ENCODE data around the gene CACYBP.
A peak's percentile ranks its signal among the peaks of the same experiment; 100 is the strongest.

CACYBP gene

GRCh38 chr1:174990382-174990999 is 9.3 kb upstream of the CACYBP start:
- Mint-ChIP-seq H3K4me1 (no peaks in the 10 kb centered on the region), H3K36me3 (ENCODE audit: low read depth) (no peaks in the 10 kb centered on the region), H3K27ac (no peak overlapping the region), H3K9me3 (no peaks in the 10 kb centered on the region), H3K4me3 (no peak overlapping the region), H3K27me3 (ENCODE audit: low read depth, poor library complexity) (no peaks in the 10 kb centered on the region)
- TF ChIP-seq, protein P1, sequence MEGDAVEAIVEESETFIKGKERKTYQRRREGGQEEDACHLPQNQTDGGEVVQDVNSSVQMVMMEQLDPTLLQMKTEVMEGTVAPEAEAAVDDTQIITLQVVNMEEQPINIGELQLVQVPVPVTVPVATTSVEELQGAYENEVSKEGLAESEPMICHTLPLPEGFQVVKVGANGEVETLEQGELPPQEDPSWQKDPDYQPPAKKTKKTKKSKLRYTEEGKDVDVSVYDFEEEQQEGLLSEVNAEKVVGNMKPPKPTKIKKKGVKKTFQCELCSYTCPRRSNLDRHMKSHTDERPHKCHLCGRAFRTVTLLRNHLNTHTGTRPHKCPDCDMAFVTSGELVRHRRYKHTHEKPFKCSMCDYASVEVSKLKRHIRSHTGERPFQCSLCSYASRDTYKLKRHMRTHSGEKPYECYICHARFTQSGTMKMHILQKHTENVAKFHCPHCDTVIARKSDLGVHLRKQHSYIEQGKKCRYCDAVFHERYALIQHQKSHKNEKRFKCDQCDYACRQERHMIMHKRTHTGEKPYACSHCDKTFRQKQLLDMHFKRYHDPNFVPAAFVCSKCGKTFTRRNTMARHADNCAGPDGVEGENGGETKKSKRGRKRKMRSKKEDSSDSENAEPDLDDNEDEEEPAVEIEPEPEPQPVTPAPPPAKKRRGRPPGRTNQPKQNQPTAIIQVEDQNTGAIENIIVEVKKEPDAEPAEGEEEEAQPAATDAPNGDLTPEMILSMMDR (IDR thresholded peaks at IDR 0.05): no peak
- DNase-seq: no peak

- TF ChIP-seq, protein P1 (IDR thresholded peaks at IDR 0.05): no peak
- Mint-ChIP-seq H3K36me3 (ENCODE audit: low read depth) (no peaks in the 10 kb centered on the region), H3K27ac (no peak overlapping the region), H3K27me3 (ENCODE audit: low read depth, poor library complexity) (no peaks in the 10 kb centered on the region), H3K4me1 (no peaks in the 10 kb centered on the region), H3K4me3 (no peak overlapping the region), H3K9me3 (no peaks in the 10 kb centered on the region)
- no peak for DNase-seq
These were observed 8.3 kb upstream of the CACYBP start for GRCh38 chr1:174991473-174991872.

DNA sequence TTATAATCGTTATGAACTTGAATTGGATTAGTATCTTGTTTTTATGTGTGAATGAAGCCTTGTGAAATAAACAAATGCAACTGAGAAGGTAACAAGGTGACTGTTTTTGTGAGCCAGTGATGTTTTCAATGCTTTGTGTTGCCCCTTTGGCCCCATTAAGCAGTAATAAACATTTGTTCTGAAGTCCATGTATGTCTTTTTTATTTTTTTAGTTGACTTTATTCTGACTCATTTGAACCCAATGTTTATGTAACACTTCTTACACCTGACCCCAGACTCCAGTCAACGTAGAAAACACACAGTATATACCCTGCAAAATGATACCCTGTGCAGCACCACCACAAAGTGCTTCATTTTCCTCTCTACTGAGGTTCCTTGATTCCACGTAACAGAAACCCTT is 4.6 kb upstream of the CACYBP start:
- TF ChIP-seq, protein P1 (IDR thresholded peaks at IDR 0.05): no peak
- Mint-ChIP-seq H3K4me1 (no peaks in the 10 kb centered on the region), H3K27me3 (ENCODE audit: low read depth, poor library complexity) (no peaks in the 10 kb centered on the region), H3K36me3 (ENCODE audit: low read depth) (no peaks in the 10 kb centered on the region), H3K4me3 (no peak overlapping the region), H3K9me3 (no peaks in the 10 kb centered on the region), H3K27ac (no peak overlapping the region)
- DNase-seq: no peak

DNA sequence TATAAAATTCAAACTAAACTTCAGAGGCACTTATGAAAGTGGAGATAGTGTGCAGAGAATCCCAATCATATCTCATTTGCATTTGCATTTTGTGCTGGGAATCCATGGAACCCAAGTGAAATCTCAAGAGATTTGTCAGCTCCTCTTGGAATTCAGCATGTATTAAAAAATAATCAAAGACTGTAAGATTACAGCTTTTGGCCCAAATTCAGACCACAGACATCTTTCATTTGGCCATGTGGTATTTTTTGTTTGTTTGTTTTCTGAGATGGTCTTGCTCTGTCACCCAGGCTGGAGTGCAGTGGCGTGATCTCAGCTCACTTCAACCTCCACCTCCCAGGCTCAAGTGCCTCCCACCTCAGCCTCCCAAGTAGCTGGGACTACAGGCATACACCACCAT is 3.8 kb upstream of the CACYBP start:
- TF ChIP-seq, protein P1 (IDR thresholded peaks at IDR 0.05): no peak
- Mint-ChIP-seq H3K9me3 (no peaks in the 10 kb centered on the region), H3K27ac (no peak overlapping the region), H3K36me3 (ENCODE audit: low read depth) (no peaks in the 10 kb centered on the region), H3K27me3 (ENCODE audit: low read depth, poor library complexity) (no peaks in the 10 kb centered on the region), H3K4me3 (no peak overlapping the region), H3K4me1 (peaks cover 6% of the 10 kb centered on the region)
- DNase-seq: no peak

GRCh38 chr1:174996476-174996875 is 3.3 kb upstream of the CACYBP start:
- no peak for DNase-seq
- TF ChIP-seq, protein P1 (IDR thresholded peaks at IDR 0.05): no peak
- Mint-ChIP-seq H3K27ac (no peak overlapping the region), H3K36me3 (ENCODE audit: low read depth) (no peaks in the 10 kb centered on the region), H3K9me3 (no peaks in the 10 kb centered on the region), H3K4me3 (no peak overlapping the region), H3K27me3 (ENCODE audit: low read depth, poor library complexity) (no peaks in the 10 kb centered on the region), H3K4me1 (peaks cover 12% of the 10 kb centered on the region)

GRCh38 chr1:174997041-174997440 is 2.7 kb upstream of the CACYBP start:
- no peaks in the 10 kb centered on the region for H3K27me3 Mint-ChIP-seq (ENCODE audit: low read depth, poor library complexity)
- H3K4me1 Mint-ChIP-seq: peaks cover 15% of the 10 kb centered on the region
- DNase-seq: no peak
- H3K4me3 Mint-ChIP-seq: peak overlapping the region; percentile 14
- peaks cover 1% of the 10 kb centered on the region for H3K36me3 Mint-ChIP-seq (ENCODE audit: low read depth)
- H3K9me3 Mint-ChIP-seq: no peaks in the 10 kb centered on the region
- H3K27ac Mint-ChIP-seq: peak overlapping the region; percentile 12
- TF ChIP-seq, protein P1 (IDR thresholded peaks at IDR 0.05): no peak

Measured in nephron progenitor cell (in vitro differentiated cells).